Hepatic stellate cell (primary cell): ENCODE measurements around the gene INPP4B.

Experiments
- DNase-seq: peaks from one replicate; pipeline ENCODE4 v3.0.0; 2011; ENCODE audit warnings: low spot score

The INPP4B gene

GRCh38 chr4:142725886-142726285 lies 120.2 kb downstream of the INPP4B start:
- DNase-seq = no peak

- DNase-seq = no peak
Measured at GRCh38 chr4:142721187-142721586, 124.9 kb downstream of the INPP4B start.

- DNase-seq = peak; percentile 8
Measured at GRCh38 chr4:142719854-142720541, 126.1 kb downstream of the INPP4B start.

GRCh38 chr4:142718981-142719380 lies 127.1 kb downstream of the INPP4B start:
- no peak for DNase-seq

- DNase-seq = no peak
Measured at GRCh38 chr4:142715727-142716126, 130.4 kb downstream of the INPP4B start.

GRCh38 chr4:142713282-142714030 lies 132.6 kb downstream of the INPP4B start:
- no peak for DNase-seq

GRCh38 chr4:142708231-142708630 lies 137.9 kb downstream of the INPP4B start:
- no peak for DNase-seq

- DNase-seq = no peak
Measured at GRCh38 chr4:142707401-142707800, 138.7 kb downstream of the INPP4B start.

- no peak for DNase-seq
Measured at GRCh38 chr4:142706381-142706780, 139.7 kb downstream of the INPP4B start.

GRCh38 chr4:142705820-142706219 lies 140.3 kb downstream of the INPP4B start:
- DNase-seq = no peak

- DNase-seq = no peak
Measured at GRCh38 chr4:142703694-142704309, 142.3 kb downstream of the INPP4B start.

GRCh38 chr4:142701017-142701416 lies 145.1 kb downstream of the INPP4B start:
- no peak for DNase-seq

GRCh38 chr4:142700531-142700930 lies 145.6 kb downstream of the INPP4B start:
- DNase-seq = no peak

- DNase-seq = no peak
Measured at GRCh38 chr4:142698552-142698951, 147.5 kb downstream of the INPP4B start.

- DNase-seq = no peak
Measured at GRCh38 chr4:142697928-142698327, 148.2 kb downstream of the INPP4B start.

- no peak for DNase-seq
Measured at GRCh38 chr4:142697320-142697719, 148.8 kb downstream of the INPP4B start.

- DNase-seq = no peak
Measured at GRCh38 chr4:142696334-142697122, 149.6 kb downstream of the INPP4B start.

GRCh38 chr4:142690406-142691163 lies 155.5 kb downstream of the INPP4B start:
- no peak for DNase-seq

GRCh38 chr4:142687547-142688275 lies 158.4 kb downstream of the INPP4B start:
- DNase-seq = no peak

GRCh38 chr4:142686081-142686480 lies 160.0 kb downstream of the INPP4B start:
- DNase-seq = no peak

- no peak for DNase-seq
Measured at GRCh38 chr4:142683997-142684396, 162.1 kb downstream of the INPP4B start.
